HEK293 (cell line): ENCODE results near the gene UCP3.

ENCODE experiments used
- FEZF1 ChIP-seq: fragments of 450-650 bp; formaldehyde crosslinking; IDR thresholded peaks from 2 replicates; pipeline ENCODE4 v1.5.1; 2016; ENCODE audit warnings: missing biosample characterization, missing genetic modification characterization
- KLF8 ChIP-seq: fragments of 450-650 bp; formaldehyde crosslinking; IDR thresholded peaks from 2 replicates; pipeline ENCODE4 v1.5.1; 2016; ENCODE audit warnings: missing biosample characterization, missing genetic modification characterization
- REPIN1 ChIP-seq: fragments of 450-650 bp; formaldehyde crosslinking; IDR thresholded peaks from 2 replicates; pipeline ENCODE4 v1.5.1; 2017; ENCODE audit warnings: missing biosample characterization, missing genetic modification characterization, low read depth
- SP3 ChIP-seq: fragments of 450-650 bp; formaldehyde crosslinking; IDR thresholded peaks from 2 replicates; pipeline ENCODE4 v1.5.1; 2016; ENCODE audit warnings: missing biosample characterization, missing genetic modification characterization
- ZEB2 ChIP-seq: fragments of 450-650 bp; formaldehyde crosslinking; IDR thresholded peaks from 2 replicates; pipeline ENCODE4 v1.5.1; 2016; ENCODE audit warnings: missing biosample characterization, missing genetic modification characterization
- ZNF302 ChIP-seq: fragments of 450-650 bp; formaldehyde crosslinking; IDR thresholded peaks from 2 replicates; pipeline ENCODE4 v1.5.1; 2016; ENCODE audit warnings: missing biosample characterization, missing genetic modification characterization, low read depth
- ZNF423 ChIP-seq: fragments of 450-650 bp; formaldehyde crosslinking; IDR thresholded peaks from 2 replicates; pipeline ENCODE4 v1.5.1; 2016; ENCODE audit warnings: missing biosample characterization, missing genetic modification characterization
- ZNF433 ChIP-seq: fragments of 450-650 bp; formaldehyde crosslinking; IDR thresholded peaks from 2 replicates; pipeline ENCODE4 v1.5.1; 2016; ENCODE audit warnings: missing biosample characterization, missing genetic modification characterization, low read depth
- ZNF544 ChIP-seq: fragments of 450-650 bp; formaldehyde crosslinking; IDR thresholded peaks from 2 replicates; pipeline ENCODE4 v1.5.0; 2017; ENCODE audit warnings: missing biosample characterization, missing genetic modification characterization
- ZNF548 ChIP-seq: fragments of 450-650 bp; formaldehyde crosslinking; IDR thresholded peaks from 2 replicates; pipeline ENCODE4 v1.5.1; 2016; ENCODE audit warnings: missing biosample characterization, missing genetic modification characterization
- ZNF621 ChIP-seq: fragments of 450-650 bp; formaldehyde crosslinking; IDR thresholded peaks from 2 replicates; pipeline ENCODE4 v1.5.1; 2017; ENCODE audit warnings: missing biosample characterization, missing genetic modification characterization
- ZNF623 ChIP-seq: fragments of 450-650 bp; formaldehyde crosslinking; IDR thresholded peaks from 2 replicates; pipeline ENCODE4 v1.5.1; 2016; ENCODE audit warnings: missing biosample characterization, missing genetic modification characterization
- ZNF776 ChIP-seq: fragments of 450-650 bp; formaldehyde crosslinking; IDR thresholded peaks from 2 replicates; pipeline ENCODE4 v1.5.0; 2017; ENCODE audit warnings: missing biosample characterization, missing genetic modification characterization, borderline replicate concordance
- ZNF792 ChIP-seq: fragments of 450-650 bp; formaldehyde crosslinking; IDR thresholded peaks from 2 replicates; pipeline ENCODE4 v1.5.1; 2016; ENCODE audit warnings: missing biosample characterization, missing genetic modification characterization
- ZNF843 ChIP-seq: fragments of 450-650 bp; formaldehyde crosslinking; IDR thresholded peaks from 2 replicates; pipeline ENCODE4 v1.5.1; 2016; ENCODE audit warnings: missing biosample characterization, missing genetic modification characterization
- TF ChIP-seq, protein P1 (sequence below): fragments of 450-650 bp; formaldehyde crosslinking; IDR thresholded peaks from 2 replicates; pipeline ENCODE4 v1.5.1; 2017; ENCODE audit warnings: missing biosample characterization, missing genetic modification characterization
- TF ChIP-seq, protein P2 (sequence below): fragments of 450-650 bp; formaldehyde crosslinking; IDR thresholded peaks from 2 replicates; pipeline ENCODE4 v1.5.1; 2016; ENCODE audit warnings: missing biosample characterization, missing genetic modification characterization
- TF ChIP-seq, protein P3 (sequence below): fragments of 450-650 bp; formaldehyde crosslinking; IDR thresholded peaks from 2 replicates; pipeline ENCODE4 v1.5.1; 2016; ENCODE audit warnings: missing biosample characterization, missing genetic modification characterization, borderline replicate concordance
- TF ChIP-seq, protein P4 (sequence below): fragments of 450-650 bp; formaldehyde crosslinking; IDR thresholded peaks from 2 replicates; pipeline ENCODE4 v1.5.1; 2016; ENCODE audit warnings: missing biosample characterization, missing genetic modification characterization
- TF ChIP-seq, protein P5 (sequence below): fragments of 450-650 bp; formaldehyde crosslinking; IDR thresholded peaks from 2 replicates; pipeline ENCODE4 v1.5.1; 2016; ENCODE audit warnings: missing biosample characterization, missing genetic modification characterization
- TF ChIP-seq, protein P6 (sequence below): fragments of 450-650 bp; formaldehyde crosslinking; IDR thresholded peaks from 2 replicates; pipeline ENCODE4 v1.5.1; 2016; ENCODE audit warnings: missing biosample characterization, missing genetic modification characterization

UCP3 gene

DNA sequence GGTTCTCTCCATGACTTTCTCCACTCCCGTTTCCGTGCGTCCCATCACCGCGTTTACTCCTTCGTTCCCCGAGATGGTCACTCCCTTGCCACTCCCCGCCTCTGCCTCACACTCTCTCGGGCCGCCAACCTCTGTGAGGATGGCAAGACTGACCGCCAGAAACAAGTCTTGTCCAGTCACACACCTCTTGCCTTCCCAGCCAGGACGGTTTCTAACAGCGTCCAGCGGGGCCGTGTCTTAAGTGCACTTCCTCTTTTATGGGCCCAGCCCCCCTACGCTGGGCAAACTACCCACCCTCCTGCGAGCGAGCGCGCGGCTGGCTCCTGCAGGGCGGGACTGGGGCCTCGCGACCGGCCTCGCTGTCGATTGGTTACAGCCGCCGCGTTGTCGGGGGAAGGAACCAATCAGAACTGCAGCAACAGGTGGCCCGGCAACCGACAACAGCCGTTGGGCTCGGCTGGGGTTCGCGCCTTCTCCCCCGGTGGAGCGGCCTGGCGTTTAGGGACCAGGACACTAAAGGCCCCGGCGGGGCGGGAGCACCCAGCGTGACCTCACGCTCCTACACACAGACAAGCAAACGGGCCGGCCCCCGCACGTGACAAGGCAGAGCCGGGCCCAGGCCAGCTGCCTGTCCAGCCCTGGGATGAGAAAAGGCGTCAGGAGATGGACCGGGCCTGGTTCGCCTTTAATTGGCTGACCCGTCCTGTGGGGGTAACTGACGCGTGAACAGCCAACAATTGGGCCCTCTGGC is 25.7 kb downstream of the UCP3 start (continued):
- TF ChIP-seq, protein P1, sequence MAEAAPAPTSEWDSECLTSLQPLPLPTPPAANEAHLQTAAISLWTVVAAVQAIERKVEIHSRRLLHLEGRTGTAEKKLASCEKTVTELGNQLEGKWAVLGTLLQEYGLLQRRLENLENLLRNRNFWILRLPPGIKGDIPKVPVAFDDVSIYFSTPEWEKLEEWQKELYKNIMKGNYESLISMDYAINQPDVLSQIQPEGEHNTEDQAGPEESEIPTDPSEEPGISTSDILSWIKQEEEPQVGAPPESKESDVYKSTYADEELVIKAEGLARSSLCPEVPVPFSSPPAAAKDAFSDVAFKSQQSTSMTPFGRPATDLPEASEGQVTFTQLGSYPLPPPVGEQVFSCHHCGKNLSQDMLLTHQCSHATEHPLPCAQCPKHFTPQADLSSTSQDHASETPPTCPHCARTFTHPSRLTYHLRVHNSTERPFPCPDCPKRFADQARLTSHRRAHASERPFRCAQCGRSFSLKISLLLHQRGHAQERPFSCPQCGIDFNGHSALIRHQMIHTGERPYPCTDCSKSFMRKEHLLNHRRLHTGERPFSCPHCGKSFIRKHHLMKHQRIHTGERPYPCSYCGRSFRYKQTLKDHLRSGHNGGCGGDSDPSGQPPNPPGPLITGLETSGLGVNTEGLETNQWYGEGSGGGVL (tag by site-specific recombination) = 0 out of 2 replicates have a peak, but pooled peaks have one; percentile 24
- TF ChIP-seq ZNF776 (tag by site-specific recombination) = no peak
- no peak; the same call in 1 of the 2 replicates for TF ChIP-seq FEZF1 (tag by site-specific recombination)
- TF ChIP-seq, protein P2, sequence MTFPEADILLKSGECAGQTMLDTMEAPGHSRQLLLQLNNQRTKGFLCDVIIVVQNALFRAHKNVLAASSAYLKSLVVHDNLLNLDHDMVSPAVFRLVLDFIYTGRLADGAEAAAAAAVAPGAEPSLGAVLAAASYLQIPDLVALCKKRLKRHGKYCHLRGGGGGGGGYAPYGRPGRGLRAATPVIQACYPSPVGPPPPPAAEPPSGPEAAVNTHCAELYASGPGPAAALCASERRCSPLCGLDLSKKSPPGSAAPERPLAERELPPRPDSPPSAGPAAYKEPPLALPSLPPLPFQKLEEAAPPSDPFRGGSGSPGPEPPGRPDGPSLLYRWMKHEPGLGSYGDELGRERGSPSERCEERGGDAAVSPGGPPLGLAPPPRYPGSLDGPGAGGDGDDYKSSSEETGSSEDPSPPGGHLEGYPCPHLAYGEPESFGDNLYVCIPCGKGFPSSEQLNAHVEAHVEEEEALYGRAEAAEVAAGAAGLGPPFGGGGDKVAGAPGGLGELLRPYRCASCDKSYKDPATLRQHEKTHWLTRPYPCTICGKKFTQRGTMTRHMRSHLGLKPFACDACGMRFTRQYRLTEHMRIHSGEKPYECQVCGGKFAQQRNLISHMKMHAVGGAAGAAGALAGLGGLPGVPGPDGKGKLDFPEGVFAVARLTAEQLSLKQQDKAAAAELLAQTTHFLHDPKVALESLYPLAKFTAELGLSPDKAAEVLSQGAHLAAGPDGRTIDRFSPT (tag by site-specific recombination) = peak; percentile 98
- TF ChIP-seq, protein P3, sequence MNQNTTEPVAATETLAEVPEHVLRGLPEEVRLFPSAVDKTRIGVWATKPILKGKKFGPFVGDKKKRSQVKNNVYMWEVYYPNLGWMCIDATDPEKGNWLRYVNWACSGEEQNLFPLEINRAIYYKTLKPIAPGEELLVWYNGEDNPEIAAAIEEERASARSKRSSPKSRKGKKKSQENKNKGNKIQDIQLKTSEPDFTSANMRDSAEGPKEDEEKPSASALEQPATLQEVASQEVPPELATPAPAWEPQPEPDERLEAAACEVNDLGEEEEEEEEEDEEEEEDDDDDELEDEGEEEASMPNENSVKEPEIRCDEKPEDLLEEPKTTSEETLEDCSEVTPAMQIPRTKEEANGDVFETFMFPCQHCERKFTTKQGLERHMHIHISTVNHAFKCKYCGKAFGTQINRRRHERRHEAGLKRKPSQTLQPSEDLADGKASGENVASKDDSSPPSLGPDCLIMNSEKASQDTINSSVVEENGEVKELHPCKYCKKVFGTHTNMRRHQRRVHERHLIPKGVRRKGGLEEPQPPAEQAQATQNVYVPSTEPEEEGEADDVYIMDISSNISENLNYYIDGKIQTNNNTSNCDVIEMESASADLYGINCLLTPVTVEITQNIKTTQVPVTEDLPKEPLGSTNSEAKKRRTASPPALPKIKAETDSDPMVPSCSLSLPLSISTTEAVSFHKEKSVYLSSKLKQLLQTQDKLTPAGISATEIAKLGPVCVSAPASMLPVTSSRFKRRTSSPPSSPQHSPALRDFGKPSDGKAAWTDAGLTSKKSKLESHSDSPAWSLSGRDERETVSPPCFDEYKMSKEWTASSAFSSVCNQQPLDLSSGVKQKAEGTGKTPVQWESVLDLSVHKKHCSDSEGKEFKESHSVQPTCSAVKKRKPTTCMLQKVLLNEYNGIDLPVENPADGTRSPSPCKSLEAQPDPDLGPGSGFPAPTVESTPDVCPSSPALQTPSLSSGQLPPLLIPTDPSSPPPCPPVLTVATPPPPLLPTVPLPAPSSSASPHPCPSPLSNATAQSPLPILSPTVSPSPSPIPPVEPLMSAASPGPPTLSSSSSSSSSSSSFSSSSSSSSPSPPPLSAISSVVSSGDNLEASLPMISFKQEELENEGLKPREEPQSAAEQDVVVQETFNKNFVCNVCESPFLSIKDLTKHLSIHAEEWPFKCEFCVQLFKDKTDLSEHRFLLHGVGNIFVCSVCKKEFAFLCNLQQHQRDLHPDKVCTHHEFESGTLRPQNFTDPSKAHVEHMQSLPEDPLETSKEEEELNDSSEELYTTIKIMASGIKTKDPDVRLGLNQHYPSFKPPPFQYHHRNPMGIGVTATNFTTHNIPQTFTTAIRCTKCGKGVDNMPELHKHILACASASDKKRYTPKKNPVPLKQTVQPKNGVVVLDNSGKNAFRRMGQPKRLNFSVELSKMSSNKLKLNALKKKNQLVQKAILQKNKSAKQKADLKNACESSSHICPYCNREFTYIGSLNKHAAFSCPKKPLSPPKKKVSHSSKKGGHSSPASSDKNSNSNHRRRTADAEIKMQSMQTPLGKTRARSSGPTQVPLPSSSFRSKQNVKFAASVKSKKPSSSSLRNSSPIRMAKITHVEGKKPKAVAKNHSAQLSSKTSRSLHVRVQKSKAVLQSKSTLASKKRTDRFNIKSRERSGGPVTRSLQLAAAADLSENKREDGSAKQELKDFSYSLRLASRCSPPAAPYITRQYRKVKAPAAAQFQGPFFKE (tag by site-specific recombination) = no peak
- TF ChIP-seq, protein P4, sequence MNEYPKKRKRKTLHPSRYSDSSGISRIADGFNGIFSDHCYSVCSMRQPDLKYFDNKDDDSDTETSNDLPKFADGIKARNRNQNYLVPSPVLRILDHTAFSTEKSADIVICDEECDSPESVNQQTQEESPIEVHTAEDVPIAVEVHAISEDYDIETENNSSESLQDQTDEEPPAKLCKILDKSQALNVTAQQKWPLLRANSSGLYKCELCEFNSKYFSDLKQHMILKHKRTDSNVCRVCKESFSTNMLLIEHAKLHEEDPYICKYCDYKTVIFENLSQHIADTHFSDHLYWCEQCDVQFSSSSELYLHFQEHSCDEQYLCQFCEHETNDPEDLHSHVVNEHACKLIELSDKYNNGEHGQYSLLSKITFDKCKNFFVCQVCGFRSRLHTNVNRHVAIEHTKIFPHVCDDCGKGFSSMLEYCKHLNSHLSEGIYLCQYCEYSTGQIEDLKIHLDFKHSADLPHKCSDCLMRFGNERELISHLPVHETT (tag by site-specific recombination) = 0 out of 2 replicates have a peak, but pooled peaks have one; percentile 12
- TF ChIP-seq, protein P5, sequence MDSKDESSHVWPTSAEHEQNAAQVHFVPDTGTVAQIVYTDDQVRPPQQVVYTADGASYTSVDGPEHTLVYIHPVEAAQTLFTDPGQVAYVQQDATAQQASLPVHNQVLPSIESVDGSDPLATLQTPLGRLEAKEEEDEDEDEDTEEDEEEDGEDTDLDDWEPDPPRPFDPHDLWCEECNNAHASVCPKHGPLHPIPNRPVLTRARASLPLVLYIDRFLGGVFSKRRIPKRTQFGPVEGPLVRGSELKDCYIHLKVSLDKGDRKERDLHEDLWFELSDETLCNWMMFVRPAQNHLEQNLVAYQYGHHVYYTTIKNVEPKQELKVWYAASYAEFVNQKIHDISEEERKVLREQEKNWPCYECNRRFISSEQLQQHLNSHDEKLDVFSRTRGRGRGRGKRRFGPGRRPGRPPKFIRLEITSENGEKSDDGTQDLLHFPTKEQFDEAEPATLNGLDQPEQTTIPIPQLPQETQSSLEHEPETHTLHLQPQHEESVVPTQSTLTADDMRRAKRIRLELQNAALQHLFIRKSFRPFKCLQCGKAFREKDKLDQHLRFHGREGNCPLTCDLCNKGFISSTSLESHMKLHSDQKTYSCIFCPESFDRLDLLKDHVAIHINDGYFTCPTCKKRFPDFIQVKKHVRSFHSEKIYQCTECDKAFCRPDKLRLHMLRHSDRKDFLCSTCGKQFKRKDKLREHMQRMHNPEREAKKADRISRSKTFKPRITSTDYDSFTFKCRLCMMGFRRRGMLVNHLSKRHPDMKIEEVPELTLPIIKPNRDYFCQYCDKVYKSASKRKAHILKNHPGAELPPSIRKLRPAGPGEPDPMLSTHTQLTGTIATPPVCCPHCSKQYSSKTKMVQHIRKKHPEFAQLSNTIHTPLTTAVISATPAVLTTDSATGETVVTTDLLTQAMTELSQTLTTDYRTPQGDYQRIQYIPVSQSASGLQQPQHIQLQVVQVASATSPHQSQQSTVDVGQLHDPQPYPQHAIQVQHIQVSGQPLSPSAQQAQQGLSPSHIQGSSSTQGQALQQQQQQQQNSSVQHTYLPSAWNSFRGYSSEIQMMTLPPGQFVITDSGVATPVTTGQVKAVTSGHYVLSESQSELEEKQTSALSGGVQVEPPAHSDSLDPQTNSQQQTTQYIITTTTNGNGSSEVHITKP (tag by site-specific recombination) = peak; percentile 85
- TF ChIP-seq ZNF433 (tag by site-specific recombination) = no peak
- TF ChIP-seq, protein P6, sequence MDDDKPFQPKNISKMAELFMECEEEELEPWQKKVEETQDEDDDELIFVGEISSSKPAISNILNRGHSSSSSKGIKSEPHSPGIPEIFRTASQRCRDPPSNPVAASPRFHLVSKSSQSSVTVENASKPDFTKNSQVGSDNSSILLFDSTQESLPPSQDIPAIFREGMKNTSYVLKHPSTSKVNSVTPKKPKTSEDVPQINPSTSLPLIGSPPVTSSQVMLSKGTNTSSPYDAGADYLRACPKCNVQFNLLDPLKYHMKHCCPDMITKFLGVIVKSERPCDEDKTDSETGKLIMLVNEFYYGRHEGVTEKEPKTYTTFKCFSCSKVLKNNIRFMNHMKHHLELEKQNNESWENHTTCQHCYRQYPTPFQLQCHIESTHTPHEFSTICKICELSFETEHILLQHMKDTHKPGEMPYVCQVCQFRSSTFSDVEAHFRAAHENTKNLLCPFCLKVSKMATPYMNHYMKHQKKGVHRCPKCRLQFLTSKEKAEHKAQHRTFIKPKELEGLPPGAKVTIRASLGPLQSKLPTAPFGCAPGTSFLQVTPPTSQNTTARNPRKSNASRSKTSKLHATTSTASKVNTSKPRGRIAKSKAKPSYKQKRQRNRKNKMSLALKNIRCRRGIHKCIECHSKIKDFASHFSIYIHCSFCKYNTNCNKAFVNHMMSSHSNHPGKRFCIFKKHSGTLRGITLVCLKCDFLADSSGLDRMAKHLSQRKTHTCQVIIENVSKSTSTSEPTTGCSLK = no peak
- TF ChIP-seq ZNF792 = no peak
- peak; percentile 89 for TF ChIP-seq ZEB2 (tag by site-specific recombination)
- TF ChIP-seq ZNF302 (tag by site-specific recombination) = no peak
- TF ChIP-seq ZNF621 = no peak
- 0 out of 2 replicates have a peak, but pooled peaks have one; percentile 58 for TF ChIP-seq REPIN1
- peak; percentile 90 for TF ChIP-seq KLF8 (tag by site-specific recombination)
- TF ChIP-seq ZNF544 (tag by site-specific recombination) = no peak
- peak; percentile 10; the same call in 1 of the 2 replicates for TF ChIP-seq ZNF623 (tag by site-specific recombination)
- TF ChIP-seq SP3 (tag by site-specific recombination) = peak; percentile 76
- TF ChIP-seq ZNF843 (tag by site-specific recombination) = 0 out of 2 replicates have a peak, but pooled peaks have one; percentile 18
- no peak for TF ChIP-seq ZNF548 (tag by site-specific recombination)
- TF ChIP-seq ZNF423 = peak; percentile 79
